Spinal cord (tissue), 10 donors: ENCODE data around the gene GPRIN3. TPM values are rescaled to one million over a fixed set of nuclear protein-coding genes. Genes with fewer than 3 reads are reported as not detected.

Experiments used
- DNase-seq, 6 donors: peaks; one replicate each; pipeline versions ENCODE4 v3.0.0 to v3.0.0-alpha.2; 2013 to 2015; ENCODE audit warnings: low spot score in 6 of 6, low read depth in 4 of 6
- H3K27ac ChIP-seq: one replicate; pipeline ENCODE4 v1.5.1; 2013; ENCODE audit warnings: low read depth, low read length, control low read depth
- H3K27me3 ChIP-seq: one replicate; pipeline ENCODE4 v1.6.1; 2013; ENCODE audit warnings: low read length; ENCODE audit not compliant: control insufficient read depth, insufficient read depth
- H3K36me3 ChIP-seq: one replicate; pipeline ENCODE4 v1.6.1; 2013; ENCODE audit warnings: low read length; ENCODE audit not compliant: control insufficient read depth, insufficient read depth
- H3K4me1 ChIP-seq: one replicate; pipeline ENCODE4 v1.6.1; 2013; ENCODE audit warnings: low read length; ENCODE audit not compliant: control insufficient read depth, insufficient read depth
- H3K4me3 ChIP-seq: one replicate; pipeline ENCODE4 v1.5.1; 2013; ENCODE audit warnings: low read depth, low read length, control low read depth
- H3K9me3 ChIP-seq: one replicate; pipeline ENCODE4 v1.6.1; 2013; ENCODE audit warnings: low read length; ENCODE audit not compliant: control insufficient read depth, insufficient read depth
- WGBS: methylation state at CpG from one replicate; pipeline ENCODE4 v1.1.5; 2013; ENCODE audit warnings: missing lambda C conversion rate; ENCODE audit not compliant: insufficient coverage; 5-methylcytosine and 5-hydroxymethylcytosine counted together
- polyA plus RNA-seq, 2 donors: library from polyadenylated mRNA; unstranded; fragments of 120-200 nt; gene quantifications; one replicate each; pipeline ENCODE4 v1.2.1, GENCODE V29; 2013; ENCODE audit not compliant: insufficient read length in 2 of 2
- total RNA-seq, 2 donors: library from RNA; depleted of rRNA in 1 of 2; stranded (reverse); fragments of 120-200 nt in 1 of 2; fragments of >200 nt in 1 of 2; gene quantifications; one replicate each; pipeline versions ENCODE4 v1.2.3 to v1.2.4, GENCODE V29; 2013 to 2014
- donor health status: healthy.

GPRIN3 gene
- total and polyA plus RNA-seq, 4 donors, result 6.3 to 29.5 (median 12.8) TPM

- WGBS, result 80% methylated on average over 1 of the region's 2 CpGs
- H3K9me3 ChIP-seq, result no peaks in the 10 kb centered on the region
- DNase-seq, result no peak
- no peaks in the 10 kb centered on the region for H3K36me3 ChIP-seq
- no peaks in the 10 kb centered on the region for H3K27me3 ChIP-seq
- no peaks in the 10 kb centered on the region for H3K4me1 ChIP-seq
- no peak overlapping the region for H3K27ac ChIP-seq
- no peak overlapping the region for H3K4me3 ChIP-seq
Measured at GRCh38 chr4:89296896-89297295, 10.7 kb downstream of the GPRIN3 start.

GRCh38 chr4:89296399-89296798 is 11.2 kb downstream of the GPRIN3 start:
- no peaks in the 10 kb centered on the region for H3K36me3 ChIP-seq
- no CpG with 5 or more reads among the region's 1 CpG for WGBS
- H3K4me3 ChIP-seq, result no peak overlapping the region
- no peaks in the 10 kb centered on the region for H3K9me3 ChIP-seq
- DNase-seq, result no peak
- H3K4me1 ChIP-seq, result no peaks in the 10 kb centered on the region
- H3K27me3 ChIP-seq, result no peaks in the 10 kb centered on the region
- H3K27ac ChIP-seq, result no peak overlapping the region

GRCh38 chr4:89295415-89295927 is 12.1 kb downstream of the GPRIN3 start:
- H3K27me3 ChIP-seq, result no peaks in the 10 kb centered on the region

GRCh38 chr4:89294573-89295269 is 12.9 kb downstream of the GPRIN3 start:
- no peak overlapping the region for H3K4me3 ChIP-seq
- H3K36me3 ChIP-seq, result no peaks in the 10 kb centered on the region
- no peaks in the 10 kb centered on the region for H3K9me3 ChIP-seq
- WGBS, result 100% methylated on average over 3 of the region's 5 CpGs
- no peaks in the 10 kb centered on the region for H3K4me1 ChIP-seq
- H3K27me3 ChIP-seq, result no peaks in the 10 kb centered on the region
- no peak overlapping the region for H3K27ac ChIP-seq
- no peak for DNase-seq

More at GRCh38 chr4:89295415-89295927, 12.1 kb downstream of the GPRIN3 start:
- H3K4me3 ChIP-seq, result no peak overlapping the region
- no peak for DNase-seq
- 100% methylated on average over 3 of the region's 3 CpGs for WGBS
- H3K4me1 ChIP-seq, result no peaks in the 10 kb centered on the region
- H3K27ac ChIP-seq, result no peak overlapping the region
- no peaks in the 10 kb centered on the region for H3K9me3 ChIP-seq
- no peaks in the 10 kb centered on the region for H3K36me3 ChIP-seq

- no peaks in the 10 kb centered on the region for H3K36me3 ChIP-seq
- no peak overlapping the region for H3K4me3 ChIP-seq
- 56% methylated on average over 1 of the region's 4 CpGs for WGBS
- no peak overlapping the region for H3K27ac ChIP-seq
- H3K4me1 ChIP-seq, result no peaks in the 10 kb centered on the region
- H3K9me3 ChIP-seq, result no peaks in the 10 kb centered on the region
- DNase-seq, result no peak
- no peaks in the 10 kb centered on the region for H3K27me3 ChIP-seq
Measured at GRCh38 chr4:89293299-89293698, 14.3 kb downstream of the GPRIN3 start.

GRCh38 chr4:89290727-89291516 is 16.7 kb downstream of the GPRIN3 start:
- no peaks in the 10 kb centered on the region for H3K4me1 ChIP-seq
- H3K27ac ChIP-seq, result no peak overlapping the region
- 72% methylated on average over 3 of the region's 6 CpGs for WGBS
- no peaks in the 10 kb centered on the region for H3K36me3 ChIP-seq
- H3K27me3 ChIP-seq, result no peaks in the 10 kb centered on the region
- no peaks in the 10 kb centered on the region for H3K9me3 ChIP-seq
- no peak for DNase-seq
- H3K4me3 ChIP-seq, result no peak overlapping the region

GRCh38 chr4:89289312-89289711 is 18.3 kb downstream of the GPRIN3 start:
- Histone ChIP-seq H3K4me3 (no peak overlapping the region), H3K9me3 (no peaks in the 10 kb centered on the region), H3K27me3 (no peaks in the 10 kb centered on the region), H3K36me3 (no peaks in the 10 kb centered on the region), H3K4me1 (no peaks in the 10 kb centered on the region), H3K27ac (no peak overlapping the region)
- WGBS, result 86% methylated on average over 2 of the region's 2 CpGs
- no peak for DNase-seq

- no peaks in the 10 kb centered on the region for H3K9me3 ChIP-seq
- no peaks in the 10 kb centered on the region for H3K36me3 ChIP-seq
- H3K4me1 ChIP-seq, result no peaks in the 10 kb centered on the region
- no peak for DNase-seq
- H3K27ac ChIP-seq, result no peak overlapping the region
- no peak overlapping the region for H3K4me3 ChIP-seq
- no peaks in the 10 kb centered on the region for H3K27me3 ChIP-seq
- no CpG with 5 or more reads among the region's 2 CpGs for WGBS
Measured at GRCh38 chr4:89288430-89288829, 19.2 kb downstream of the GPRIN3 start.

GRCh38 chr4:89287945-89288344 is 19.7 kb downstream of the GPRIN3 start:
- DNase-seq, result no peak
- Histone ChIP-seq H3K4me1 (no peaks in the 10 kb centered on the region), H3K4me3 (no peak overlapping the region), H3K27me3 (no peaks in the 10 kb centered on the region), H3K36me3 (no peaks in the 10 kb centered on the region), H3K9me3 (no peaks in the 10 kb centered on the region), H3K27ac (no peak overlapping the region)
- WGBS, result 52% methylated on average over 5 of the region's 6 CpGs
